K562 (cell line): ENCODE data around the gene SLC39A13. TPM values are rescaled to one million over a fixed set of nuclear protein-coding genes. Genes with fewer than 3 reads are reported as not detected.

Experiments used
- ATAC-seq: fragments of 200-7000 bp; cut with Tn5 transposase; 3 replicates; pipeline ENCODE4 v1.9.1; 2020; ENCODE audit warnings: moderate library complexity
- BruUV-seq: library from RNA; stranded (reverse); fragments of 400-500 nt; replicated peaks from 2 replicates; lab custom pipeline; 2021; lab: Mats Ljungman, UMichigan
- CTCF ChIA-PET: fragments of 300-600 bp; formaldehyde crosslinking; extraction: SDS; loops from one replicate; lab custom pipeline; 2021; ENCODE audit warnings: low intra/inter-chr PET ratio; lab: Yijun Ruan, JAX
- POLR2A ChIA-PET: fragments of 300-600, 350-650 bp; sonication (Branson Sonifier 250); formaldehyde crosslinking; extraction: SDS; loops from one replicate; lab custom pipeline; 2021; ENCODE audit warnings: antibody characterized with exemption, inconsistent platforms; lab: Yijun Ruan, JAX
- DNase-seq, 4 experiments: peaks; one replicate each; pipeline versions ENCODE4 v3.0.0 to v3.0.0-alpha.2; 2011 to 2018; ENCODE audit warnings: low spot score in 3 of 4, mixed read lengths in 3 of 4; ENCODE audit errors: extremely low read depth in 1 of 4
- FAIRE-seq: peaks from 2 replicates; lab custom pipeline; 2011; peaks lifted over from hg19 to GRCh38; lab: Jason Lieb, UNC
- H2AFZ ChIP-seq: 2 replicates; pipeline ENCODE4 v1.6.0; 2011; ENCODE audit warnings: low read depth, low read length, control low read depth, inconsistent platforms
- H3K27ac ChIP-seq: fragments of 200-600 bp; 3 replicates; pipeline ENCODE4 v1.8.0; 2011; ENCODE audit warnings: low read depth, mild to moderate bottlenecking, control low read depth, inconsistent platforms, low read length, moderate library complexity, mixed read lengths; ENCODE audit errors: extremely low read depth
- H3K27me3 ChIP-seq, 2 experiments: fragments of 300-600 bp in 1 of 2; 2 replicates in 1 of 2; 3 replicates in 1 of 2; pipeline versions ENCODE4 v1.6.0 to v1.8.0; 2011; ENCODE audit warnings: inconsistent platforms in 2 of 2, low read length in 2 of 2, mild to moderate bottlenecking in 1 of 2, mixed read lengths in 1 of 2, moderate library complexity in 1 of 2; ENCODE audit not compliant: control insufficient read depth in 2 of 2, insufficient read depth in 2 of 2
- H3K36me3 ChIP-seq: fragments of 300-600 bp; 3 replicates; pipeline ENCODE4 v1.8.0; 2011; ENCODE audit warnings: mild to moderate bottlenecking, low read length, inconsistent platforms; ENCODE audit not compliant: control insufficient read depth, insufficient read depth
- H3K4me1 ChIP-seq, 2 experiments: fragments of 200-600 bp in 1 of 2; replicated peaks in 1 of 2; 2 replicates in 1 of 2; 3 replicates in 1 of 2; pipeline versions ENCODE4 v1.5.1 to v1.8.0; 2011; ENCODE audit warnings: inconsistent platforms in 2 of 2, low read length in 2 of 2, mild to moderate bottlenecking in 1 of 2, mixed read lengths in 1 of 2, moderate library complexity in 1 of 2; ENCODE audit not compliant: control insufficient read depth in 2 of 2, insufficient read depth in 2 of 2
- H3K4me2 ChIP-seq: 2 replicates; pipeline ENCODE4 v1.6.1; 2011; ENCODE audit warnings: low read length, control low read depth, inconsistent platforms, mixed read lengths; ENCODE audit not compliant: insufficient read depth
- H3K4me3 ChIP-seq: fragments of 200-600 bp; sonication (generic), shearing (Covaris generic); 2 replicates; pipeline ENCODE4 v1.5.1; 2016; ENCODE audit warnings: control low read depth, inconsistent platforms
- H3K79me2 ChIP-seq: fragments of 200-600 bp; 3 replicates; pipeline ENCODE4 v1.8.0; 2011; ENCODE audit warnings: low read length, inconsistent platforms; ENCODE audit not compliant: control insufficient read depth, insufficient read depth
- H3K9ac ChIP-seq, 2 experiments: 2 replicates each; pipeline versions ENCODE4 v1.6.0 to v1.6.1; 2011; ENCODE audit warnings: low read depth in 2 of 2, low read length in 2 of 2, control low read depth in 1 of 2, inconsistent platforms in 1 of 2, mild to moderate bottlenecking in 1 of 2, mixed read lengths in 1 of 2; ENCODE audit not compliant: insufficient read depth in 1 of 2
- H3K9me1 ChIP-seq: one replicate; pipeline ENCODE4 v1.6.0; 2011; ENCODE audit warnings: inconsistent platforms, mild to moderate bottlenecking, low read length, moderate library complexity; ENCODE audit not compliant: control insufficient read depth, insufficient read depth
- H3K9me3 ChIP-seq: replicated peaks from 2 replicates; pipeline ENCODE4 v1.5.1; 2011; ENCODE audit warnings: low read depth, low read length, inconsistent platforms; ENCODE audit not compliant: control insufficient read depth, insufficient read depth
- H4K20me1 ChIP-seq: replicated peaks from 2 replicates; pipeline ENCODE4 v1.6.1; 2011; ENCODE audit warnings: low read length, inconsistent platforms, mixed read lengths; ENCODE audit not compliant: control insufficient read depth, insufficient read depth
- AFF1 ChIP-seq, 2 experiments: fragments of 450-650 bp; IDR thresholded peaks; 2 replicates each; pipeline ENCODE4 v1.6.1; 2018; ENCODE audit warnings: mild to moderate bottlenecking in 2 of 2, low read depth in 1 of 2; ENCODE audit not compliant: partially characterized antibody in 2 of 2
- CC2D1A ChIP-seq: fragments of 450-650 bp; IDR thresholded peaks from 2 replicates; pipeline ENCODE4 v1.6.1; 2017; ENCODE audit warnings: mild to moderate bottlenecking
- CTCFL ChIP-seq: IDR thresholded peaks from 2 replicates; pipeline ENCODE4 v1.6.1; 2011; ENCODE audit warnings: borderline replicate concordance, low read depth, mild to moderate bottlenecking, moderate library complexity, low read length; ENCODE audit not compliant: insufficient read depth, poor library complexity, severe bottlenecking
- CXXC5 ChIP-seq: fragments of 250-450 bp; sonication (Bioruptor Pico); IDR thresholded peaks from 2 replicates; pipeline ENCODE4 v1.8.0; 2022; ENCODE audit warnings: inconsistent platforms, mild to moderate bottlenecking, moderate library complexity
- HDGF ChIP-seq: fragments of 450-650 bp; IDR thresholded peaks from 2 replicates; pipeline ENCODE4 v1.6.1; 2016
- KAT2B ChIP-seq: IDR thresholded peaks from one replicate; pipeline ENCODE4 v1.6.1; 2012; ENCODE audit warnings: low read depth, mild to moderate bottlenecking, control low read depth, inconsistent platforms, low read length, moderate library complexity
- MEIS2 ChIP-seq: fragments of 450-650 bp; IDR thresholded peaks from 2 replicates; pipeline ENCODE4 v1.6.1; 2014; ENCODE audit warnings: mild to moderate bottlenecking; ENCODE audit not compliant: partially characterized antibody
- SAP30 ChIP-seq: fragments of 200-600 bp; sonication (generic); IDR thresholded peaks from 2 replicates; pipeline ENCODE4 v1.6.1; 2012; ENCODE audit warnings: borderline replicate concordance, low read depth, mild to moderate bottlenecking, moderate library complexity, low read length, control low read depth, inconsistent platforms; ENCODE audit not compliant: insufficient read depth, poor library complexity, severe bottlenecking
- SETDB1 ChIP-seq: IDR thresholded peaks from one replicate; pipeline ENCODE4 v1.6.1; 2012; ENCODE audit warnings: low read length, control low read depth, inconsistent platforms
- SMARCA5 ChIP-seq: fragments of 450-650 bp; IDR thresholded peaks from 2 replicates; pipeline ENCODE4 v1.6.1; 2016
- SUPT5H ChIP-seq: fragments of 450-650 bp; IDR thresholded peaks from 2 replicates; pipeline ENCODE4 v1.6.1; 2016
- THRAP3 ChIP-seq: fragments of 450-650 bp; IDR thresholded peaks from 2 replicates; pipeline ENCODE4 v1.6.1; 2016; ENCODE audit warnings: mild to moderate bottlenecking, inconsistent platforms, borderline replicate concordance
- ZBTB1 ChIP-seq: sonication (generic); formaldehyde crosslinking; IDR thresholded peaks from 2 replicates; pipeline ENCODE4 v1.8.1; 2023; ENCODE audit warnings: missing genetic modification reagents, low read depth, mild to moderate bottlenecking, borderline replicate concordance
- ZBTB7A ChIP-seq: IDR thresholded peaks from 2 replicates; pipeline ENCODE4 v1.6.1; 2011; ENCODE audit warnings: low read depth, mild to moderate bottlenecking, low read length, moderate library complexity, borderline replicate concordance; ENCODE audit not compliant: control insufficient read depth
- ZNF165 ChIP-seq: fragments of 250-450 bp; sonication (Bioruptor Pico); IDR thresholded peaks from 2 replicates; pipeline ENCODE4 v1.4.0; 2020; ENCODE audit warnings: borderline replicate concordance
- WGBS: fragments of 100-300 bp; shearing (Covaris generic); methylation state at CpG from one replicate; pipeline ENCODE4 v1.1.6; 2016; ENCODE audit warnings: low coverage, mixed read lengths; ENCODE audit not compliant: insufficient coverage; ENCODE audit errors: missing lambda C conversion rate; 5-methylcytosine and 5-hydroxymethylcytosine counted together
- in situ Hi-C: fragments of 300-500 bp; cut with MboI; formaldehyde crosslinking; loops from 4 replicates; pipeline ENCODE4 v1.15.0; 2018; ENCODE audit warnings: inconsistent platforms, mixed read lengths
- intact Hi-C: fragments of 100-400 bp; cut with micrococcal nuclease; formaldehyde crosslinking; loops from 2 replicates; pipeline ENCODE4 v1.14.2; 2022
- polyA plus RNA-seq, 8 experiments: library from polyadenylated mRNA; depleted of rRNA in 4 of 8; stranded (reverse) in 5 of 8; unstranded in 3 of 8; fragments of >200 nt; fragmentation: Nextera tagmentation in 2 of 8; fragmentation: Illumina TruSeq in 1 of 8; extraction: Ambion mirVana in 2 of 8; extraction: Trizol in 1 of 8; gene quantifications; 2 replicates each; pipeline versions ENCODE4 v1.2.1 to v1.2.3, GENCODE V29; 2011 to 2014; ENCODE audit warnings: inconsistent platforms in 1 of 8, missing spikeins in 1 of 8
- total RNA-seq, 7 experiments: library from RNA; depleted of rRNA in 6 of 7; stranded (reverse); fragments of >200 nt in 6 of 7; fragmentation: Illumina TruSeq in 2 of 7; extraction: Trizol in 2 of 7; gene quantifications; 2 replicates each; pipeline versions ENCODE4 v1.2.1 to v1.2.3, GENCODE V29; 2011 to 2021; ENCODE audit warnings: low replicate concordance in 1 of 7

SLC39A13 gene
- total and polyA plus RNA-seq, 9 of the 15 experiments (the other 6 are each of a cell fraction or from before 2014, with no cell fraction given): 0.17 to 15.9 (median 3.2) TPM

GRCh38 chr11:47399860-47400767 lies 8.3 kb upstream of the SLC39A13 start:
- peak overlapping the region; percentile 81 for H2AFZ ChIP-seq
- H3K27ac ChIP-seq: peak overlapping the region; percentile 81
- TF ChIP-seq ZBTB1 (CRISPR knock-in tag): peak; percentile 93
- TF ChIP-seq HDGF: no peak
- TF ChIP-seq AFF1 (IDR thresholded peaks at IDR 0.05; ENCODE audit: low read depth in 1 of 2, partially characterized antibody in 2 of 2): no peak
- TF ChIP-seq CC2D1A: no peak
- TF ChIP-seq CXXC5 (CRISPR knock-in tag): peak; percentile 29
- no peak for TF ChIP-seq THRAP3
- peak; percentile 32; the same call in 1 of the 2 replicates for TF ChIP-seq SUPT5H
- TF ChIP-seq ZNF165 (CRISPR knock-in tag): no peak
- peak; percentile 25; the same call in 1 of the 2 replicates for TF ChIP-seq SMARCA5
- peak; percentile 98 for TF ChIP-seq ZBTB7A
- no peak for TF ChIP-seq MEIS2
- TF ChIP-seq SAP30: no peak
- TF ChIP-seq KAT2B: no peak
- no peak for TF ChIP-seq CTCFL
- TF ChIP-seq SETDB1: no peak

More at GRCh38 chr11:47399860-47400767, 8.3 kb upstream of the SLC39A13 start:
- ATAC-seq (peak; percentile 86), DNase-seq (peak; percentile 65 to 96 (median 92)), FAIRE-seq (no peak)
- BruUV-seq: no TSS peak
- POLR2A ChIA-PET: interaction anchor here (0.6 to 1.5 kb wide), 5 partner anchors 22 to 153 kb away, joined by 3 read pairs; partner anchors contain the start of gene SPI1
- no peaks in the 10 kb centered on the region for H3K9me3 ChIP-seq
- in situ Hi-C loops: no loop called here
- peak overlapping the region; percentile 65 to 87 for H3K9ac ChIP-seq
- no peaks in the 10 kb centered on the region for H4K20me1 ChIP-seq
- 2% methylated on average over 26 of the region's 47 CpGs for WGBS
- H3K36me3 ChIP-seq: no peaks in the 10 kb centered on the region
- H3K79me2 ChIP-seq: no peaks in the 10 kb centered on the region
- no peaks in the 10 kb centered on the region for H3K9me1 ChIP-seq
- no peaks in the 10 kb centered on the region for H3K27me3 ChIP-seq
- peak overlapping the region; percentile 43 for H3K4me3 ChIP-seq
- H3K4me1 ChIP-seq: peaks cover 29 to 44% of the 10 kb centered on the region in 2 experiments
- intact Hi-C loops: loop anchor here (10.0 kb wide), 1 partner anchor 45 kb away; the partner anchor contains the start of gene MYBPC3
- peak overlapping the region; percentile 87 for H3K4me2 ChIP-seq
- CTCF ChIA-PET: no interaction called here
